Stimulated activated CD8-positive, alpha-beta memory T cell treated with anti-CD3 and anti-CD28 coated beads, Interleukin-15, amount 100 ng/mL, for 4 hours (primary cell): ENCODE measurements around the gene MISP3.

Experiments
- DNase-seq, 2 donors: peaks; one replicate each; pipeline ENCODE4 v3.0.0-alpha.2; 2020; ENCODE audit warnings: low read depth in 2 of 2

MISP3 gene

DNA sequence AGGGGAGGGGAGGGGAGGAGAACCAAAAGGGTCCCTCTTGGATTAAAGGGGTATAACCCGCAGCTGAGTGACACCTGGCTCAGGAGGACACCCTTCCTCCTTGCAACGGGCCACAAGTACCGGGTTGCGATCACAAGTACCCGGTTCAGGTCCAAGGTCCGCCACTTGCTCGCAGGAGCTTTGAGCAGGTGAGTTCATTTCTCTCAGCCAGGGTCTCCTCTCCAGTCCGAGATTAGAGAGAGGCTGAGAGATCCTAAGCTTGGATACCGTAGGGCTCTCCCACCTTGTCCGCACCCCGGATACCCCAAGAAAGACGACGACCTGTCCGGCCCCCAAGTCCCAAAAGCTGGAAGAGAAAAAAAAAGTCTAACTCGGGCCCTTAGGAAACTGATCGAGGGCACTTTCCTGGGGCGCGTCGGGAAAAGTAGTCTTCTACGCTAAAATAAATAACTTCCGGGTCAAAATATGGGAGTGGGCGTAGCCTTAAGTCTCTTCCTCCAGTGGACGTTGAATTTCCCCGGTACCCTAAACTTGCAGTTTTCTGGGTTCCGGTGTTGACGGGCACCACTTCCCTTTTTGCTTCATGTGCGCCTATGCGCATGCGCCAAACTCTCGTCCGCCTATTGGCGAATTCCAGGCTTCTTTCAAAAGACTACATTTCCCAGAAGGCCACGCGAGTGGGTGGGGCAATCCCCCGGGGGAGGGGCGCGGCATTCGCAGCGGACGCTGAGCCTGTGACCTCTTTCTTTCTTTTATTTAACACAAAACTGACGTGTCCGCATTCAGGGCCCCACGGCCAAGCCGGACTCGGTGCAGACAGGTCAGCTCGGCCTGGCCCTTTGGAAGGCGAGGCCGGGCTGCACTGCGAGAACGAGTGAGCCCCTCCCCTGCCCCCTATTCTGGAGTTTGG, 8.6 kb downstream of the MISP3 start:
- DNase-seq, result peak; percentile 97 to 99

GRCh38 chr19:14081797-14082674, 9.4 kb downstream of the MISP3 start:
- DNase-seq, result no peak

DNA sequence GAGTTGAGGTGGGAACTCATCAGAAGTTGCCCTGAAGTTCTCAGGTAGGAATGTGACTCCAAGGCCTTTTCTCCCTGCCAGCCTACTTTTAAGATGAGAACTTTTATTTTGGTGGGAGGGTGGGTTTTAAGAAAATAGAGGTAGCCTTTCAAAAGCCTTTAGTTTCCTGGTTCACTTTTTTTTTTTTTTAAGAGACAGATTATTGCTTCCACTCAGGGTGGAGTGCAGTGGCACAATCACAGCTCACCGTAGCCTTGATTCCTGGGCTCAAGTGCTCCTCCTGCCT, 10.0 kb downstream of the MISP3 start:
- no peak for DNase-seq

DNA sequence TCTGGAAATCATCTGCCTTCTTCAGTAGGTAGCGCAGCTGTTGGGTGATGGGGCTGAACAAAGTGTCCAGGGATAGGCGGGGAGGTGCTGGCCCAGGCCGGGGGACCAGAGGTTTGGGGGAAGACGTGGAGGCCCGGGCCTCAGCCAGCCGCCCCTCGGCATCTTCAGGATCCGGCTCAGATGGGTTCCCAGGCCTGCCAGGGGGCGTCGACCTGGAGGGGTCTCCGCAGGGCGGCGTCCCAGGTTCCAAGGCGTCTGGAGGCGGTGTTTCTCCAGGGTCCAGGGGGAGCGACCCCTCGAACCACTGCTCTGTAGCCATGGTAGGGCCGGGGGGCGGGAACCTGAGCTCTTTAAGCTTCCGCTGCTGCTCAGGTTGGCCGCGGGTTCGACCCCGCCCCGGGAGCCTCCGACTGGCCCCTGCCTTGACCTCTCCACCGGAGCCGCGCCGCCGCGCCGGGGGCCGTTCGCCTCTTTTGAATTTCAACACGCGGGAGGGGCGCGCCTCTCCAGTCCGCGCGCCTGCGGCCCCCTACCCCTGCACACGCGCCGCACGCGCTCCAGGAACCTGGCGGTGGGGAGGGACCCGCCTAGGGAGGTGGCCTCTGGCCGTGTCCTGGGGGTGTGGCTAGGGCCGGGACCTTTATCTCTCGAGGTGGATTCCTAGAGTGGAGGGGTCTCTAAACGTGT, 12.9 kb downstream of the MISP3 start, which contains the start of gene C19orf67:
Gene C19orf67, minus strand, starts transcription at position 475 of the 687 bp plus-strand sequence. Its CDS starts 156 bp downstream, at position 319.
- DNase-seq, result no peak

DNA sequence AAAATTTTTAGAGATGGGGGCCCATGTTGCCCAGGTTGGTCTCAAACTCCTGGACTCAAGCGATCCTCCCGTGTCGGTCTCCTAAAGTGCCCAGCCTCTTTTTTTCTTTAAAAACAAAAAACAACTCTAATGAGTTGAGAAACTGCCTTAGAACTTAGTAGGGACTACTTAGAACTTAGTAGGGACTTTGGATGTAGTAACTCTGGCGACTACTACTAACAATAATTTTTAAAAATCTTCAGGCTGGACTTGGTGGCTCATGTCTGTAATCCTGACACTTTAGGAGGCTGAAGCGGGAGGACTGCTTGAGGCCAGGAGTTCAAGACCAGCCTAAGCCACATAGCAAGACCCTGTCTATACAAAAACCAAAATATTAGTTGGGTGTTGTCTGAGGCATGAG, 13.5 kb downstream of the MISP3 start:
- no peak for DNase-seq

- no peak for DNase-seq
Observed at GRCh38 chr19:14088634-14089411, 16.2 kb downstream of the MISP3 start.

DNA sequence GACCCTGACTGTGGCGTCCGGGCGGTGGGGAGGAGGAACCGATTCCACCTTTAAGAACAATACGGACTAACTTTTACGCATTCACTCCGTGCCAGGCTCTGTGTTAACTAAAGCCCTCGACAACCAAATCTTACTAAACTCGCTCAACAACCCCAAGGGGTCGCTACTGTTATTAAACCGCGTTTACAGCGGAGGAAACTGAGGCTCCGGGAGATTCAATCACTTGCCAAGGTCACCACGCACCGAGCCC, 16.8 kb downstream of the MISP3 start:
- DNase-seq, result no peak

DNA sequence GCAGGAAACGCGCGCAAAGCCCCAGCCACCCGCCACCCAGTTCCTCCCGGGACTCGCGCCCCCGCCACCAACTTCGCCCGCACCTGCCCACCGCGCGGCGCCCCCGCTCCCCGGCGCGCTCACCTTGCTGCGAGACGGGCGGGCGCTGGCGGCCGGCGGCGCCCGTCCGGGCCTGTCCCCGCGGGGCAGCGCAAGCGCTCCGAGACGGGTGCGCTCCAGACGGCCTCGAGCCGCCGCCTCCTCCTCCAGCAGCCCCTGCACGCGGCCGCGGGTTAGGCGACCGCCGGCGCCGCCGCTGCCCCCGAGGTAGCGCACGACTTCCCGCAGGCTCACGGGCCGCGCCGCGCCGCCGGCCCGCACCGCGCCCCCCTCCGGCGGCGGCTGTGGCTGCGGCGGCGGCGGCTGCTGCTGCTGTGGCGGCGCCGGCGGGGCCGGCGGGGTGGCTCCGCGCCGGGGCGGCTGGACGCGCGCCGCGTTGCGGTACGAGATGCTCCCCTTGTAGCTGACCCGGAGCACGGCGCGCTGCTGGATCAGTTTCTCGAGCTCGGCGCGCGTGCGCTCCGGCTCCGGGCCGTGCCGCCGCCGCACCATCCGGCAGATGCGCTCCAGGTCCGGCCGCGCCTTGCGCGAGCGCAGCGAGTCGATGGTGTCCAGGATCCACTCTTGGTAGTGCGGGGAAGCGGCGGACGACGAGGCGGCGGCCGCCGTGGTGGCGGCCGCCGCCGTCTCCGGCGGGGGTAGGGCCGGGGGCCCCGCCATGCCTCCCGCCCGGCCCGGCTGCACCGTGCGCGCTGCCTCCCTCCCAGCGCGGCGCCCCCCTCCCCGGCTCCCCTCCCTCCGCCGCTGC, 17.3 kb downstream of the MISP3 start:
- DNase-seq, result no peak

DNA sequence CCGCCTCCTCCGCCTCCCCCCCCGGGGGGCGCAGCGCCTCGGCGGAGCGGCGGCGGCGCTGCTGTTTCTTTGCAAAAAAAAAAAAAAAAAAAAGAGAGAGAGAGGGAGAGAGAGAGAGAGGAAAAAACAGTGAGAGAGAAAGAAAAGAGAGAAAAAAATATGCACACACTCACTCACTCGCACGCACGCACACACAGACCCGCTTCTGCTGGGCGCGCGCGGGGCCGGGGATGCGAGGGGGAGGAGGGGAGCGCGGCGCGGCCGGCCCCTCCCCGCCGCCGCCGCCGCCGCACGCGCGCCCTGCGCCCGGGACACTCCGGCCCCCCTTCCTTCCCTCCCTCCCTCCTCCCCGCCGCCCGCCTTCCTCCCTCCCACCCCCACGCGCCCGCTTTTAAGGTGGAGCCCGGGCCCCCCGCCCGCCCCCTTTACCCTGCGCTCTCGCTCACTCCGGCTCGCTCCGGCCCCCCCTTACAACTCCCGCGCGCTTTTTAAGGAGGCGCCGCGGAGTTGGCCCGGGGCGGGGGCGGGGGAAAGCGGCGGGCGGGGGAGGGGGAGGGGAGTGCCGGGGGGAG, 18.0 kb downstream of the MISP3 start, which contains the start of gene SAMD1:
Gene SAMD1, minus strand, starts transcription at position 243 of the 572 bp plus-strand sequence.
- DNase-seq, result peak; percentile 78 to 82

DNA sequence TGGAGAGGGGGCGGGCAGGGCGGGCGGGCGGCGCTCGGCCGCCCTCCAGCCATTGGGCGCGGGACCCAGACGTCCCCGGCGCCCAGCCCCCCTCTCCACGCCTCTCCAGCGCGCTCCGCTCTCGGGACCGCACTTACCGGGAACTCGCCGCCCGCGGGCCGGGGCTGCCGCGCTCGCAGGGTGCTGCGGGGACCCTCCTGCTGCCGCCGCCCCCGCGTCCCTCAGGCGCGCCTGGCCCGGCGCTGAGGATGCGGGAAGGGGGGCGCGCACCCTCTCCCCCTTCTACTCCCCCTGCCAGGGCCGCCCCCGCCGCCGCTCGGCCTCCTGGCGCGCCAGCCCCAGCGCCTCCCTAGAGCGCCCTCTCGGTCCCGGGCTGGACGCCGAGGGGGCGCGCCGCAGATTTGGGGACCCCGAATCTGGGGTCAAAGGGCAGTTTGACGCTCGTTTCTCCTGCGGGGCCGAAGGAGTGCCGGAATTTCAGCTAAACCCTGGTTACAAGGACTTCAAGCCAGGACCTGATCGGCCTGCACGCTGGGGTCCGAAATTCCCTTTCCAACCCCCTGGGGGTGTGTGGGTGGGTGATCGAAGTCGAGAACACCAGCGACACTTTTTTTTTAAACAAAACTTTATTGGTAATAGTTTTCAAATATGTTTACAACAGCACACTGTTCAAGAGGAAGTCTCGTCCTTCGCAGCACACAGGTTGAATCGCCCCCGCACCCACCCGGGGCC, 18.7 kb downstream of the MISP3 start:
- peak in 1 of 2 donors; percentile 36 for DNase-seq

- DNase-seq, result no peak
Observed at GRCh38 chr19:14091813-14092462, 19.4 kb downstream of the MISP3 start.

GRCh38 chr19:14093117-14093823, 20.7 kb downstream of the MISP3 start:
- no peak for DNase-seq

DNA sequence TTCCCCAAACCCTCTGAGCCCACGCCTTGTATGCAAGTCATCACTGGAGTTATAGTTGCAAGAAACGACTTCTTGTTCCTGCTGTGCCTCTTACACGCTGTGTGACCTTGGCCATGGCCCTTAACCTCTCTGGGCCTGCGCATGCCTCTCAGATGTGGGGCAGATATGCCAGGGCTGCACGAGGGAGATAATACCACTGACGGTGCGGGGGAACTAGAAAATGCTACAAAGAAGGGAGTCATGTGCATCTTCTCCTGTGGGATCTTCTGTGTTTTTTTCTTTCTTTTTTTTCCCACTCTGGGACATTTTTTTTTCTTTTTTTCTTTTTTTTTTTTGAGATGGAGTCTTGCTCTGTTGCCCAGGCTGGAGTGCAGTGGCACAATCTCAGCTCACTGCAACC, 22.3 kb downstream of the MISP3 start:
- no peak for DNase-seq

DNA sequence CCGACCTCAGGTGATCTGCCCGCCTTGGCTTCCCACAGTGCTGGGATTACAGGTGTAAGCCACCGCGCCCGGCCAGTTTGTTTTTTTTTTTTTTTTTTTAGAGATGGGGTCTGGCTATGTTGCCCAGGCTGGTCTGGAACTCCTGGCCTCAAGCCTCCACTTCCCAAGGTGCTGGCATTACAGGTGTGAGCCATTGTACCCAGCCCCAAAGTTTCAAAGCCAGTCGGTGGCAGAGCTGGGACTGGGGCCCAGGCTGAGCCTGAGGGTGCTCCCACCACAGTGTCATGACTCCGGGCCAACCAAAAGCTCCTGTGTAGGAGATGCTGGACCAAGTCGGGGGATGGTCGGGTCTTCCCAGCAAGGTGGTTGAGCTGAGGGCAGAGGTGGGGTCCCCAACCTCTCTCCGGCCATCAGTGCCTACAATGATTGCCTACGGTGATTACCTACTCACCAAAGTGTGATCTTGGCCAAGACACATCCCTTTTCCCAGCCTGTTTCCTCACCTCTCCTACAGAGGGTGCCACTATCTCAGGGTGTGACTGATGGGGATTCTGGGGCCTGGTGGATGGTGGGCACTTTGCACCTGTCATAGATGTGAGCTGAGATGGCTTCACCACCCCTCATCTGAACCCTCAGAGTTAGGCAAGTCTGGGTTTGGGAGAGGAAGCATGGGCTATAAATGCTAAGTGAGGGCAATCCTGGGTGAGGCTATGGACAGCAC, 23.8 kb downstream of the MISP3 start:
- DNase-seq, result no peak

DNA sequence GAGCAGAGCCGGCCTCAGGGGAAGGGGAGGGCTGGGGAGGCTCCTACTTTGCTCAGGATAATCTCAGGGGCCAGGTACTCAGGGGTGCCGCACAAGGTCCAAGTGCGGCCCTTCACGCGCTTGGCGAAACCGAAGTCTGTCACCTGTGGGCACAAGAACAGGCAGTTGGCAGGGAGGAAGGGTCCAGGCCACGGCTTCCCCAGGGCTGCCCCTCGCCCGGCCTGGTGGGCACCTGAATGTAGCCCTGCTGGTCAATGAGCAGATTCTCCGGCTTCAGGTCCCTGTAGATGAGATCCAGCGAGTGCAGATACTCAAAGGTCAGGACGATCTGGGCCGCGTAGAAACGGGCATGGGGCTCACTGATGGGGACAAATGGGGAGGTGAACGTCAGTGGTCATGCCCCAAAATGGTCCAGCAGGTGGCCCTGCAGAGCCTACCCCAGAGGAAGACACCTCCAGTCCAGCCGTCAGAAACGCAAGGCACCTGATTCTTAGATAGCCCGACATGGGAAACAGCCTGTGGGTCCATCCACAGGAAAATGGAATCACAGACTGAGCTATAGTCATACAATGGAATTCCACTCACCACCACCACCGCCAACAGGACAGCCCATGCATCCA, 25.1 kb downstream of the MISP3 start:
- DNase-seq, result no peak

GRCh38 chr19:14101003-14101545, 28.5 kb downstream of the MISP3 start:
- no peak for DNase-seq

DNA sequence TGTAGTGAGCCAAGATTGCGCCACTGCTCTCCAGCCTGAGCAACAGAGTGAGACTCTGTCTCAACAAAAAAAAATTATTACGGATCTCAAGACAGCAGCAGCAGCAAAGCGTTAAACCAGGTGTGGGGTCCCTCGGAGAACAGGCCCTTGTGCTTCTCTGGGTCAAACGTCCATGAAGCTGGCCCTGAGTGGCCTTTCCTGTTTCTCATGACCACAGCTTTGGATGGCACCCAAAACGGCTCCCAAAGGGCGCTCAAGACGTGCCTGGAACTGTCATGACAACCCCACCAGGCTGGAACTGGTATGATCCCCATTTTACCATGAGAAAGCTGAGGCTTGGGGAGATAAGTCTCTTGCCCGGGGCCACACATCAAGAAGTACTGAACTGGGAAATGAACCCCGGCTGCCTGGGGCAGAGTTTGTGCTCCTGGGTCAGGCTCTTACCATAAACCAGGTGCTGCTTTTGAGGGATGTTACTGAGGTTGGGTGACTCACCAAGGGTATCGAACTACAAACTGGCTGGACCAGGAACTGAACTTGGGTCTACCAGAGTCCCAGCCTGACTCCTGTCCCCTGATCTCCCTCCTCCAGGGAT, 29.6 kb downstream of the MISP3 start:
- no peak for DNase-seq
